HG03442 (cell line): ENCODE data around the gene SPDL1.
A peak's percentile ranks its signal among the peaks of the same experiment; 100 is the strongest.

Experiments
- ATAC-seq: cut with Tn5 transposase; IDR thresholded peaks from one replicate; pipeline ENCODE4 v1.9.1; 2021; ENCODE audit warnings: mild to moderate bottlenecking, moderate library complexity; ENCODE audit not compliant: unreplicated experiment

SPDL1 gene

DNA sequence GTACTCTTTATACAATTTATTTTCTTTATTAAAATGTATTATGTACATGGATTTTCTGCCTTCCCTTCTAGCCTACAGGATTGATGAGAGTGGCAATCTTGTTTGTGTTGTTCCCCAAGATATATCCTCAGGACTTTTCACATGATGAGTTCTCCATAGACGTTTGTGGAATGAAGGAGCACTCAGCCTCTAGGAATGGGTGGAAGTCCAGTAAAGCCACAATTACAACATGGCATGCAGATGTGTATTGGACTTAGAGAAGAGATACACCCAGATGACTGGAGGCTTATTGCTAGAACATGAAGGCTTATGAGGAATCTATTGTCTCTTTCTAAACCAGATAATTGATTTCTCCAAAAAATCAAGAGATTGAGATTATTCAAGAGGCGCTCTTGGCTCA lies 45.3 kb downstream of the SPDL1 start:
- ATAC-seq: no peak

DNA sequence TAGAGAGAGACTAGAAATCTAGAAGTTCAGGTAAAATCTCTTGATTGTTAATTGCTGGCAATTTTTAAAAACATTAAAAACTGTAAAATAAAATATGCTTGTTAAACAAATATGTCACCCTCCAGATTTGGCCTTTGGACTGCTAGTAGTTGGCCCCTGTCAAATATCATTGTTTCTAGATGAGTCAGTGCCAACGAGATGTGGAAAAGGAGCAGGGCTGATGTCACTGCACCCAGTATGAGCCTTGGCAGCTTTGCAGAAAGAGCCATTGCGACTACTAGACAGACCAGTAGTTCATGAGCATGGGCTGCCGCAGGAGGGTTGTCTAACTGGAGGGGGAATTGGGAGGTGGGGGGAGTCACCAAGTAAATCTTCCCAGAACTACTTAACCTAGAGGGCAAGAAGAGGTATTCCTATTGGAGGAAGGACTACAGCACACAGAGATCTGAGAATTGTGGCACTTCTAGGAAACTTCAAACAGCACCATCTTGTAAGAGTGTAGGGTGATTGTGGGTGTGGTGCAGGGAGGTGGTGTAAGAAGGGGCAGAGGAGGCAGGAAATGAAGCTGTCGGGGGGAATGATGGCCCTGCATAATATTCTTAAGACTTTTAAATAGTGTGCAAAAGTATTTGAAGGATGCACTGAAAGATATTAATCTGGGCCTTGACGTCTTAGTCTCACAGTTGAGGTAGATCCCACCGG lies 46.4 kb downstream of the SPDL1 start:
- peak; percentile 38 for ATAC-seq

DNA sequence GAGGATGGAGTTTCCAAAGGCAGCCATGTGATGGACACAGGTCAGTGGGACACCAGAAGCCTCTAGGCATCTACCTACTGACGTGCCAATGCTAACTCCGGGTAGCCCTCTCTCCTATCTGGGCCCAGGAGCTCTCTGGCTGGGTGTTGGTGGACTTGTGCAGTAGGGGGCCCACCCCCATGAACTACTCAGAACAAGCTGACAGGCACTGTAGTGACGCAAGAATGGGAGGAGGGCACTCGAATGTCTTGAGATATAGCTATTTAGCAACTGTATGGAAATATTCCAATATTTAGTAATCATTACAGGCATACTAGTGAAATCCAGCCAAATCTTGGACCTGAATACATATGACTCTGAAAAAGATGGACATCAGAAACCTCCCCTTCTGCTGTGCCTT lies 47.8 kb downstream of the SPDL1 start:
- ATAC-seq: no peak

DNA sequence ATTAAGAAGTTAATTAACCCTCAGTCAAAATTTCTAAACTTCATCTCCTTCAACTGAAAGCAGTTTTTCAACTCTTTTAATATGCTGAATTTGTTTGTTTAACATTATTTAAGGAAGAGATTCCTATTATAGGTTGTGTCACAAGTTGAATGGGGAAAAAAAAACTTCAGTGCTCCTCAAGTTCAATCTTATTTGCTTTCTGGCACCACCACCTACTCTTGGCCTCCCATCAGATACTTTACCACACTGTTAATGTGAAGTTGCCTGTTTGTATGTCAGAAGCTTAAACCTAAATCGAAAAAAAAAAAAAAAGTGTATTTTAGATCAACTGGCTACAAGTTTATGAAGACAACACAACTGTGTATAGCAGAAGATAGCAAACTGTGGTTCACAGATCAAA lies 49.4 kb downstream of the SPDL1 start:
- ATAC-seq: no peak

DNA sequence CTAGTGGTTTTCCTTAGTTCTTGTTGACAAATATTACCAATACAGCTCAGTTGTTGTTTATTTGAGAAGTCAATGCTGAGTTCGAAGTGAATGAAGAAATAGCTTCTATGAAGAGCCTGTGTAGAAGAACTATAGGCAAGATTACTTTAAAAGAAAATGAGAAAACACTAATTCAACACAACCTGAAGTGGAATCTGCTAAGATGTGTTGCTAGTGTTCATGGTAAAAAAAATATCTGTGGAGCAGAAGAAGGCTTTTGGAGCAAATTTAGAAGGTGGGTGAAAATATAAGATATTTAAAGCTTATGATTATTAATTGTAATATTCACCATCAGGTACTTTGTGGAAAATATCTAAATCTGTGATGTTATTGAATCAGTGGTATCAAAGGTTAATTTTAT lies 51.0 kb downstream of the SPDL1 start:
- ATAC-seq: no peak

DNA sequence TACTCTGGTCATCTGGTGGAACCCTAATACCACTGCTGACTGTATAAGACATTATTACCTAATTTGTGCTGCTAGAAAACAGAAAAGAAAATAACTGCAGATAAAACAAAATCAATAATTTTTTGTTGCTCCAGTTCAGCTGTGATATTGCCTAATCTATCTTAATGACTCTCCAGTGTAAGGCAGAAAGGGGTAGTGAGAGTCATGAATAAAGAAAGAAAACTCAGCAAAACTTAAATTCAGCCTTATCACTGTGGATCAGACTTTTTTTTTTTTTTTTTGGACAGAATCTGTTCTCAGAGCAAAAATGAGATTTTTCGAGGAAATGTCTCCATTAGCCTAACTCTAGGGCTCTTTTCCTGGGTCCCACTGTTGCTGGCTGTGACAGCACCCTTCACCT lies 52.4 kb downstream of the SPDL1 start:
- no peak for ATAC-seq

DNA sequence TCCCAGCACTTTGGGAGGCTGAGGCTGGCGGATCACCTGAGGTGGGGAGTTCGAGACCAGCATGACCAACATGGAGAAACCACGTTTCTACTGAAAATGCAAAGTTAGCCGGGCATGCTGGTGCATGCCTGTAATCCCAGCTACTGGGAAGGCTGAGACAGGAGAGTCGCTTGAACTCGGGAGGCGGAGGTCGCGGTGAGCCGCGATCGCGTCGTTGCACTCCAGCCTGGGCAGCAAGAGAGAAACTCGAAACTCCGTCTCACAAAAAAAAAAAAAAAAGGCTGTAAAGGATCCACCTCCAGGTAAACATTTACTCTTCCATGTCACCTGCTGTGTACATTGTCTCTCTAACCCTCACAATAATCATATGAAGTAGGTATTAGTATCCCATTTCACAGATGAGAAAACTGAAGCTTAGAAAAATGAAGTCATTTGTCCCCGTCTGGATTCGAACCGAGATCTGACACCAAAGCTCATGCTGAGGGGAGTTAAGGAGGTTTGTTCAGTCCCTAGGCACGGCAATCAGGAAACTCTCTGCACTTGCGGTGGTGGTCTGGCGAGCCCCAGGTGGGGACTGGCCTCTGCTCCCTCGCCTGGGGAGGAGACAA lies 53.0 kb downstream of the SPDL1 start:
- ATAC-seq: no peak

DNA sequence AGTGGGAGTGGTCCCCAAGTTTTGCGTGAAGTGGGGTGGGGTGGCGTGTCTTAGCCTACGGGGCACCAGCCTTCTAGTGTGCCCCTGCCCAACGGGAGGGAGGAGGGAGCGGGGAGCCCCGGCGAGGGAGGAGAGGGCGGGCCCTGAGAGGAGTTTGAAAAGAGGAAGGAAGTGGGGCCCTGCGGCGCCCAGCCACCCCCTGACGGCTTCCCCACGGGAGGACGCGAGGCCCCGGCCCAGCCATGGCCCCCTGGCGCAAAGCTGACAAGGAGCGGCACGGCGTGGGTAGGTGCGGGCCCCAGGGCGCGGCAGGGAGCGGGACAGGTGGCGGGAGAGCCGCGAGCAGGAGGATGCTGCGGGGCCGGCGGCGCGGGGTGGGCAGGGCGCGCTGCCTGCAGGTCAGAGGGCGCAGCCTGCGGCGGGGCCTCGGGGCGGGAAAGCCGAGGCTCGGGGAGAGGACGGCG lies 53.5 kb downstream of the SPDL1 start, which contains the start of gene DOCK2:
Gene DOCK2, plus strand, starts transcription at position 191 of the 464 bp plus-strand sequence. Its CDS starts 52 bp downstream, at position 243.
- peak; percentile 91 for ATAC-seq

DNA sequence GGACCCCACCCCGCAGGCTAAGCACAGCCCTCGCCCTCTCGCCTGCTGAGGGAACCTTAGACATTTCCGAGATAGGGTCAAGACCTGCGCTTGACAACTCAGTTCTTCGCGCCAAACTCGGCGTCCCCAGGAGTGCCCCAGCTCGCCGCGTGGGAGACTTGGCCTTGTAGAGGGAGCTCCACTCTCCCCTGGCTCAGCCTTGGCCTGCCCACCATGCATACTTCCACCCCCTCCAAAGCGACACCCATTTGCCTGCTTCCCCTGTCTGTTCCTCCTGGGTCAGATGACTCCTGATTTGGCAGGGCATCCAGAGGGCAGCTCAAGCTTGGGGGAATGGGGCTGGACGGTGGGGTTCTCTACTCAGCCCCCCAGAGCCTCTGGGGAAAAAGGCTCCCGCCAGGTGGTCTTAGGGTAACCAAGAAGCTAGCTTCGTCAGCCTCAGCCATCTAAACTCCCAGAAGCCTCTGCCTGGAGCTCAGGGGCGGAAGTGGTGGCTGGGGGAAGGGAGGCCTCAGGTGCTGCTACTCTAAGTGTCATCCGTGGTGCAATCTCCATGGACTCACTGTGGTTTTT lies 54.1 kb downstream of the SPDL1 start:
- ATAC-seq: peak; percentile 58

DNA sequence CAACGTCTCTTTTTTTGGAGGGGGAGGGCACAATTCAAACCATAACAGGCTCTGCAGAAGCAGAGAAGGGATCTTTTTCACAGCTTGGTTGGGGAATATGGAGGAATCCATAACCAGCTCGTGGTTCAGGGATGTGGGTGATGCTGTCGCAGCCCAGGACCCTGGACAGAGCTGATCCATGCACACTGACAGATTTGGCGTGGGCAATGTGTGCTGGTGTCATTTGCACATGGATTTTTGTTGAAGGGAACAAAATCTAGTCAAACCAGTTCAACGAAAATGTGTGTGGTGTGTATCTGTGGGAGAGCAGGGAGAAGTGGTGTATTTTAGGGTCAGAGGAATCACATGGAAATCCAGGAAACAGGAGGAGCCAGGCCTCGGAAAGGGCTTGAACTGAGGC lies 57.7 kb downstream of the SPDL1 start:
- ATAC-seq: no peak

DNA sequence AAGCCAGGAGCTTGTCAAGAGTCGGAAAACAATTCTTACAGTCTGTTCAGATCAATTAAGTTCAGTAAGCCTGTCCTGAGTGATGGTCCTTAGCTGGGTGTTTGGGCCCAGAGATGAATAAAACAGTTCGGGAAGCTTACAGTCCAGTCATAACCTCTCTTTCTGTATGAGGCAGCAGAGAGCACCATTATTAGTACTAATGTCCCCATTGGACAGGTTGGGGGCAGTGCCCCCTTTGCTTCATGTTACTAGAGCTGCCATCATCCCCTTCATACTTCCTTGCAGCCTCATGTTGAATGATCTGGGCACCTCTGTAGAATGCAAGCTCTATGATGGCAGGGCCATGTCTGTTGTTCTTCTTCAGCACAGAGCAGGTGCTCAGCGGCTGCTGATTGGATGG lies 63.3 kb downstream of the SPDL1 start:
- peak; percentile 34 for ATAC-seq

DNA sequence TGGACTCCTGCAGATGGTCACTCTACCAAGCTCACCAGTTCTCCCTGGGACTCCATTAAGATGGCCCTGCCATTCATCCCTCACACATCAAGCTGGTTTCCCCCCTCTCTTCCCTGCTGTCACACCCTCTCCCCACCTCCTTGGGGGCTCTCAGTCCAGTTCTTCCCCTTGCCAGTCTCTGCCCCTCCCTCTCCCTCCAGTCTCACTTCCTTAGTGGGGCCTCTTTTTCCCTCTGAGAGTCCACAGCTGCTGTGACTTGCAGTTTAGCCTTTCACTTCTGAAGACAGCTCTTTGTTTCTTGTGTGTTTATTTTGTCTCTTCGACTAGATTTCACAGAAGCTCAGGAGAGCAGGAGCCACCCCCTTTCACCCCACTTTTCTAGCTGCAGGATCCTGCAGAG lies 64.0 kb downstream of the SPDL1 start:
- ATAC-seq: peak; percentile 34

DNA sequence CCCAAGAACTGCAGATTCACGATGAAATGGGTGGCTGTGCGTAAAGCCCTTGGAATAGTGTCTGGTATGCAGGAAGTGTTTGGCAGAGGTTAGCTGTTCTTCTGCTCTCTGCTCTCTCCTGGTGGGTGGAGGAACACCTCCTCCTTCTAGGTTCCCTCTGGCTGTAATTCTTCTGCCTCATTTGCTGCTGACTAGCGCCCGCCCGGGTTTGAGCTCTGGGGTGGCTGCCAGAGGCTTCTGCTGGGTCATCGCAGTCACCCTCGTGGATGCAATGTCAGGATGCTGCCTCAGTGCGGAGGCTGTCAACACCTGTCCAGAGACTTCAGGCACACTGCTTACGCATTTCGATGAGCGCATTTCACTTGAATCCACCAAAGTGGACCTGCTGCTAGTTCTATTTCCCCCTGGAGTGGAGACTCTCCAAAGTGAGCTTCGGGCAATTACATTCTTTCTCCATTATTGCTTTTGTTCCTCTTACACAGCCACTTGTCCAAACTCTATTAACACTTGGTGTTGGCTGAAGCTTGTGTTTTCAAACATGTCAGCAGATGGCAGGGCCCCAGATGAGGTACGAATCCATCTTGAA lies 65.2 kb downstream of the SPDL1 start:
- no peak for ATAC-seq

DNA sequence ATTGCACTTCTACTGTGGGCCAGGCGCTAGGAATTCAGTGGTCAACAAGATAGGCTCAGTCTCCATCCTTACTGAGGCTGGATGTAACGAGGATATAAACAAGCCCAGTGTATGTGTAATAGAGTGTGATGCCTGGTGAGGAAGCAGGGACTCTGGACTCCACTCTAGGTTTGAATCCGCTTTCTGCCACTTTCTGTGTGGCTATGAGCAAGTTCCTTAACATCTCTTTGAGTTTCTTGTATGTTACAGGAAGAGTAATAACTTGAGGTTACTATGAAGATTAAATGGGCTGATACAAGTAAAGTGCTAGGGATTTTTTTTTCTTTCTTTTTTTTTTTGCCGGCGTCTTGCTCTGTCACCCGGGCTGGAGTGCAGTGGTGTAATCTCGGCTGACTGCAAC lies 65.9 kb downstream of the SPDL1 start:
- peak; percentile 25 for ATAC-seq

DNA sequence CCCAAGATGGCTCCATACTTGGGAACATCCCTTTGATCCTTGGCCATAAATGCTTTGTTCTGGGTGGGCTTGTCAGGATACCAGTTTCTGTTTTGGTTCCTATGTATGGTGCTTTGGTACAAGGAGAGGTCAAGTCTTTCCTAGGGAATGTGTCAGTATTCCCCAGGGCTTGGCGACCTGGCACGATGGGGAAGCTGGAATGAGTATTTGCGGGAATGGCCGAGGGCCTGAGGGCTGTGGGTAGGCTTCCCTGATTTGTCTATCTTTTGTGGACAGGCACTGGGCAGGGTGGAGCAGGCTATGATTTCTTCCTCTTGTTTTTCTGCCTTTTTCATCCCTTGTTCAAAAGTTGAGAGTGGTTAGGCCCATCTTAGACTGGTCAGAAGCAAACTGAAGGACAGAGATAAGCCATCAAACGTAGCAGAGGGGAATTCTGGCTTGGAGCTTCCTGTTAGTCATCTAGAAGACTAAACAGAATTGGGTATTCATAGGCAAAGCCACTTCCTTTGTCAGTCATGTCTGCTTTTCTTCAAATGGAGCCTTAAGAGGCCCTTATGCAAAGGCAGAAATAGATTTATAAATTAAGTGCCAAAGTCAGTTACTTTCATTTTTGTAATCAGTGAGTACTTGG lies 67.2 kb downstream of the SPDL1 start:
- peak; percentile 52 for ATAC-seq

DNA sequence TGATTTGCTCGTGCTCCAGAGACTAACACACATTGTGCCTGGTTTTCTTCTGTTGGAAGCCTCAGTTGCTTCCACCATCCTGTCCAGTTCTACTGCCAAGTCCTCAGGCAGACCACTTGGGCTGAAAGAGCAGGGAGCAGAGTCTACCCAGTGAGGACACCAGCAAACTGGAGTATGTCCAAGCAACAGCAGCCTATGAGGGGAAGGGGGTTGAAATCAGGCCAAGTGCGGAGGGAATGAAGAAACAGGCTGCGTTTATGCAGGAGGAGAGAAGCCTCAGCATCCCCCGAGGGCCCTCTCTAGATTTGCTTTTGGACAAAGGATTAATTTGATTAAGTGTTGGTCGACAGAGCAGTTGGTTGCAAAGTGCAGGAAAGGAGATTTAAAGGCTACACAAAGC lies 68.0 kb downstream of the SPDL1 start:
- ATAC-seq: no peak

DNA sequence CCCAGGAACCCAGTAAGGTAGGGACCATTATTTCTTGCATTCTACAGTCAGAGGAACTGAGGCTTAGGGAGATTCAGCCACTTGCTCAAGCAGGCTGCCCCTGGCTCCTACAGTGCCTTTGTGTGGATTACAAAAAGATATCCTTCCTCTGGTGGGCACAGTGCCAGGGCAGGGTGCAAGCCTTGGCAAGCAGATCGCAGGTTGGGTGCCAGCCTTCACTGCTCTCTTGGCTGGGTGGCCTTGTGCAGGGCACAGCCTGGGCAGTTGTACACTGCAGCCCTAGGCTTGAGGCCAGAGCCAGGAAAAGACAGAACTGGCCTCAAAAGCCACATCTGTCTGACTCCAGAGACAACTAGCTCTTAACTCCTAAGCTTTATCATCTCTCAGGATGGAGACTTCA lies 68.5 kb downstream of the SPDL1 start:
- ATAC-seq: no peak

DNA sequence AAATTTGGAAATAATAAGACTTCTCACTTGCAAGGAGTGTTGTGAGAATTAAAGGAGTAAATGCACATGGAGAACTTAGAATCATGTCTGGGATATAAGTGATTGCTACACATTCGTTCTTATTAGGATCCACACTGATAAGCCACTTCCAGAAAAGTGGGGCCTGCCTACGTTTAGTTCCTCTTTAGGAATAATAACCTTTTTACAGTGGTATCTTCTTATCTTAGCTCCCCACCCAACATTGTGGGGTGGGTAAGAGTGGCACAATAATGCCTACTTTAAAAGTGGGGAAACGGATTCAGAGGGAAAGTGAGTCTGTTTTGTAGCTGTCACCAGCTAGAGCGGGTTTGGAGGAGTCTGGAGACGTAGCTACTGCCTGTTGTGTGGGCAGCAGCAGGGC lies 69.5 kb downstream of the SPDL1 start:
- ATAC-seq: no peak
